Measurements from ENCODE around the gene CCDC200. TPM values are rescaled to one million over a fixed set of nuclear protein-coding genes. Genes with fewer than 3 reads are reported as not detected.
A peak's percentile ranks its signal among the peaks of the same experiment; 100 is the strongest.

The CCDC200 gene
- total and polyA plus RNA-seq, 2 of the 13 experiments (the other 11 are each of a cell fraction or from before 2014, with no cell fraction given): not detected

DNA sequence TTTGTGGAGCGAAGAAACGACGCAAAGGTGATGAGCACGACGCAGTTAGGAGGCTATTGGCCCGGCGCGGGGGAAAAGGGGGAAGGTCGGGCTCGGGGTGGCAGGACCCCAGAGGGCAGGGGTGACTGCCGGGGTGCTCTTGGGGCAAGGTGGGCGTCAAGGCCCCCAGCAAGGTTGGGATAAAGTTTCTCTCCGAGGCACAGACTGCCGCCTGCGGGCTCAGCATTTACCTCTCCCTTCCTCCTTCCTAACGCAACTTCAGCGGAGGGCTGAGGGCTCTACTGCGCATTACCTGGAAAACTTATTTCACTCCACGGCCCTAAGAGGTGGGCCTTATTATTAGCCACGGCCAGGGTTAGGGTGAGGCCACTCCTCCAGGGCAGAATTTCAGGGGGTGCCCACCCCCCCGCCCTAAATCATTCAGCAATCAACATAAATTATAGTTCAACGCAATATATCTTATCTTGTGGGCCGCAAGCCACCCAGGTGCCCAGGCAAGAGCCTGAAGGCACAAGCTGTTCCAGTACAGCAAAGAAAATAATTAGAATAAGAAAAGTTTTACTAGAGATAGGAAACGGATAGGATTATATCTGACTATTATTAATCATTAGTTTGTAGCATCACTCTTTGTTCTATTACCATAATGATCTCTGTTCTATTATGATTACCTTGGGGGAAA, 3.7 kb upstream of the CCDC200 start (continued):
- TF ChIP-seq, protein P1, sequence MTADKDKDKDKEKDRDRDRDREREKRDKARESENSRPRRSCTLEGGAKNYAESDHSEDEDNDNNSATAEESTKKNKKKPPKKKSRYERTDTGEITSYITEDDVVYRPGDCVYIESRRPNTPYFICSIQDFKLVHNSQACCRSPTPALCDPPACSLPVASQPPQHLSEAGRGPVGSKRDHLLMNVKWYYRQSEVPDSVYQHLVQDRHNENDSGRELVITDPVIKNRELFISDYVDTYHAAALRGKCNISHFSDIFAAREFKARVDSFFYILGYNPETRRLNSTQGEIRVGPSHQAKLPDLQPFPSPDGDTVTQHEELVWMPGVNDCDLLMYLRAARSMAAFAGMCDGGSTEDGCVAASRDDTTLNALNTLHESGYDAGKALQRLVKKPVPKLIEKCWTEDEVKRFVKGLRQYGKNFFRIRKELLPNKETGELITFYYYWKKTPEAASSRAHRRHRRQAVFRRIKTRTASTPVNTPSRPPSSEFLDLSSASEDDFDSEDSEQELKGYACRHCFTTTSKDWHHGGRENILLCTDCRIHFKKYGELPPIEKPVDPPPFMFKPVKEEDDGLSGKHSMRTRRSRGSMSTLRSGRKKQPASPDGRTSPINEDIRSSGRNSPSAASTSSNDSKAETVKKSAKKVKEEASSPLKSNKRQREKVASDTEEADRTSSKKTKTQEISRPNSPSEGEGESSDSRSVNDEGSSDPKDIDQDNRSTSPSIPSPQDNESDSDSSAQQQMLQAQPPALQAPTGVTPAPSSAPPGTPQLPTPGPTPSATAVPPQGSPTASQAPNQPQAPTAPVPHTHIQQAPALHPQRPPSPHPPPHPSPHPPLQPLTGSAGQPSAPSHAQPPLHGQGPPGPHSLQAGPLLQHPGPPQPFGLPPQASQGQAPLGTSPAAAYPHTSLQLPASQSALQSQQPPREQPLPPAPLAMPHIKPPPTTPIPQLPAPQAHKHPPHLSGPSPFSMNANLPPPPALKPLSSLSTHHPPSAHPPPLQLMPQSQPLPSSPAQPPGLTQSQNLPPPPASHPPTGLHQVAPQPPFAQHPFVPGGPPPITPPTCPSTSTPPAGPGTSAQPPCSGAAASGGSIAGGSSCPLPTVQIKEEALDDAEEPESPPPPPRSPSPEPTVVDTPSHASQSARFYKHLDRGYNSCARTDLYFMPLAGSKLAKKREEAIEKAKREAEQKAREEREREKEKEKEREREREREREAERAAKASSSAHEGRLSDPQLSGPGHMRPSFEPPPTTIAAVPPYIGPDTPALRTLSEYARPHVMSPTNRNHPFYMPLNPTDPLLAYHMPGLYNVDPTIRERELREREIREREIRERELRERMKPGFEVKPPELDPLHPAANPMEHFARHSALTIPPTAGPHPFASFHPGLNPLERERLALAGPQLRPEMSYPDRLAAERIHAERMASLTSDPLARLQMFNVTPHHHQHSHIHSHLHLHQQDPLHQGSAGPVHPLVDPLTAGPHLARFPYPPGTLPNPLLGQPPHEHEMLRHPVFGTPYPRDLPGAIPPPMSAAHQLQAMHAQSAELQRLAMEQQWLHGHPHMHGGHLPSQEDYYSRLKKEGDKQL (CRISPR knock-in tag; IDR thresholded peaks at IDR 0.05; ENCODE audit: low read depth): peak; percentile 28; the same call in 1 of the 2 replicates
- peak; percentile 63 for TF ChIP-seq AGO1 (IDR thresholded peaks at IDR 0.05; ENCODE audit: low read depth, low read length, poor library complexity, severe bottlenecking)
- TF ChIP-seq HNRNPLL (IDR thresholded peaks at IDR 0.05; ENCODE audit: low read depth, low read length, poor library complexity, severe bottlenecking): peak; percentile 56
- peak; percentile 94 for TF ChIP-seq ZNF720 (CRISPR knock-in tag; IDR thresholded peaks at IDR 0.05)
- TF ChIP-seq, protein P2, sequence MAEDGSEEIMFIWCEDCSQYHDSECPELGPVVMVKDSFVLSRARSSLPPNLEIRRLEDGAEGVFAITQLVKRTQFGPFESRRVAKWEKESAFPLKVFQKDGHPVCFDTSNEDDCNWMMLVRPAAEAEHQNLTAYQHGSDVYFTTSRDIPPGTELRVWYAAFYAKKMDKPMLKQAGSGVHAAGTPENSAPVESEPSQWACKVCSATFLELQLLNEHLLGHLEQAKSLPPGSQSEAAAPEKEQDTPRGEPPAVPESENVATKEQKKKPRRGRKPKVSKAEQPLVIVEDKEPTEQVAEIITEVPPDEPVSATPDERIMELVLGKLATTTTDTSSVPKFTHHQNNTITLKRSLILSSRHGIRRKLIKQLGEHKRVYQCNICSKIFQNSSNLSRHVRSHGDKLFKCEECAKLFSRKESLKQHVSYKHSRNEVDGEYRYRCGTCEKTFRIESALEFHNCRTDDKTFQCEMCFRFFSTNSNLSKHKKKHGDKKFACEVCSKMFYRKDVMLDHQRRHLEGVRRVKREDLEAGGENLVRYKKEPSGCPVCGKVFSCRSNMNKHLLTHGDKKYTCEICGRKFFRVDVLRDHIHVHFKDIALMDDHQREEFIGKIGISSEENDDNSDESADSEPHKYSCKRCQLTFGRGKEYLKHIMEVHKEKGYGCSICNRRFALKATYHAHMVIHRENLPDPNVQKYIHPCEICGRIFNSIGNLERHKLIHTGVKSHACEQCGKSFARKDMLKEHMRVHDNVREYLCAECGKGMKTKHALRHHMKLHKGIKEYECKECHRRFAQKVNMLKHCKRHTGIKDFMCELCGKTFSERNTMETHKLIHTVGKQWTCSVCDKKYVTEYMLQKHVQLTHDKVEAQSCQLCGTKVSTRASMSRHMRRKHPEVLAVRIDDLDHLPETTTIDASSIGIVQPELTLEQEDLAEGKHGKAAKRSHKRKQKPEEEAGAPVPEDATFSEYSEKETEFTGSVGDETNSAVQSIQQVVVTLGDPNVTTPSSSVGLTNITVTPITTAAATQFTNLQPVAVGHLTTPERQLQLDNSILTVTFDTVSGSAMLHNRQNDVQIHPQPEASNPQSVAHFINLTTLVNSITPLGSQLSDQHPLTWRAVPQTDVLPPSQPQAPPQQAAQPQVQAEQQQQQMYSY (CRISPR knock-in tag; IDR thresholded peaks at IDR 0.05): peak; percentile 23; the same call in 1 of the 2 replicates
- TF ChIP-seq JARID2 (CRISPR knock-in tag; IDR thresholded peaks at IDR 0.05; ENCODE audit: insufficient replicate concordance): peak; percentile 95
- TF ChIP-seq RFXAP (CRISPR knock-in tag; IDR thresholded peaks at IDR 0.05; ENCODE audit: borderline replicate concordance): peak; percentile 62; the same call in 1 of the 2 replicates
- TF ChIP-seq, protein P3, sequence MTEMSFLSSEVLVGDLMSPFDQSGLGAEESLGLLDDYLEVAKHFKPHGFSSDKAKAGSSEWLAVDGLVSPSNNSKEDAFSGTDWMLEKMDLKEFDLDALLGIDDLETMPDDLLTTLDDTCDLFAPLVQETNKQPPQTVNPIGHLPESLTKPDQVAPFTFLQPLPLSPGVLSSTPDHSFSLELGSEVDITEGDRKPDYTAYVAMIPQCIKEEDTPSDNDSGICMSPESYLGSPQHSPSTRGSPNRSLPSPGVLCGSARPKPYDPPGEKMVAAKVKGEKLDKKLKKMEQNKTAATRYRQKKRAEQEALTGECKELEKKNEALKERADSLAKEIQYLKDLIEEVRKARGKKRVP (CRISPR knock-in tag; IDR thresholded peaks at IDR 0.05): 0 out of 4 replicates have a peak, but pooled peaks of 1 of the 2 experiments have one; percentile 18
- TF ChIP-seq, protein P4, sequence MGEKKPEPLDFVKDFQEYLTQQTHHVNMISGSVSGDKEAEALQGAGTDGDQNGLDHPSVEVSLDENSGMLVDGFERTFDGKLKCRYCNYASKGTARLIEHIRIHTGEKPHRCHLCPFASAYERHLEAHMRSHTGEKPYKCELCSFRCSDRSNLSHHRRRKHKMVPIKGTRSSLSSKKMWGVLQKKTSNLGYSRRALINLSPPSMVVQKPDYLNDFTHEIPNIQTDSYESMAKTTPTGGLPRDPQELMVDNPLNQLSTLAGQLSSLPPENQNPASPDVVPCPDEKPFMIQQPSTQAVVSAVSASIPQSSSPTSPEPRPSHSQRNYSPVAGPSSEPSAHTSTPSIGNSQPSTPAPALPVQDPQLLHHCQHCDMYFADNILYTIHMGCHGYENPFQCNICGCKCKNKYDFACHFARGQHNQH (CRISPR knock-in tag; IDR thresholded peaks at IDR 0.05): peak; percentile 76; the same call in 1 of the 2 replicates
- peak; percentile 77; the same call in 1 of the 2 replicates for TF ChIP-seq ZNF326 (CRISPR knock-in tag; IDR thresholded peaks at IDR 0.05; ENCODE audit: borderline replicate concordance)
- peak; percentile 78 for TF ChIP-seq ZNF614 (CRISPR knock-in tag; IDR thresholded peaks at IDR 0.05; ENCODE audit: borderline replicate concordance)
- TF ChIP-seq ZNF256 (CRISPR knock-in tag; conservative IDR thresholded peaks at IDR 0.05): 0 out of 2 replicates have a peak, but pooled peaks have one; percentile 48
- TF ChIP-seq, protein P5, sequence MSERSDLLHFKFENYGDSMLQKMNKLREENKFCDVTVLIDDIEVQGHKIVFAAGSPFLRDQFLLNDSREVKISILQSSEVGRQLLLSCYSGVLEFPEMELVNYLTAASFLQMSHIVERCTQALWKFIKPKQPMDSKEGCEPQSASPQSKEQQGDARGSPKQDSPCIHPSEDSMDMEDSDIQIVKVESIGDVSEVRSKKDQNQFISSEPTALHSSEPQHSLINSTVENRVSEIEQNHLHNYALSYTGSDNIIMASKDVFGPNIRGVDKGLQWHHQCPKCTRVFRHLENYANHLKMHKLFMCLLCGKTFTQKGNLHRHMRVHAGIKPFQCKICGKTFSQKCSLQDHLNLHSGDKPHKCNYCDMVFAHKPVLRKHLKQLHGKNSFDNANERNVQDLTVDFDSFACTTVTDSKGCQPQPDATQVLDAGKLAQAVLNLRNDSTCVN (CRISPR knock-in tag; IDR thresholded peaks at IDR 0.05; ENCODE audit: borderline replicate concordance): 0 out of 2 replicates have a peak, but pooled peaks have one; percentile 53

Data from HepG2 (cell line).